Measurements from ENCODE around the gene TIMM29.
A peak's percentile ranks its signal among the peaks of the same experiment; 100 is the strongest.
"Not testable (repeated sequence)": the region's sequence is repeated elsewhere in the genome, so short reads cannot be mapped to it uniquely, and the experiment has no call there.

TIMM29 gene

DNA sequence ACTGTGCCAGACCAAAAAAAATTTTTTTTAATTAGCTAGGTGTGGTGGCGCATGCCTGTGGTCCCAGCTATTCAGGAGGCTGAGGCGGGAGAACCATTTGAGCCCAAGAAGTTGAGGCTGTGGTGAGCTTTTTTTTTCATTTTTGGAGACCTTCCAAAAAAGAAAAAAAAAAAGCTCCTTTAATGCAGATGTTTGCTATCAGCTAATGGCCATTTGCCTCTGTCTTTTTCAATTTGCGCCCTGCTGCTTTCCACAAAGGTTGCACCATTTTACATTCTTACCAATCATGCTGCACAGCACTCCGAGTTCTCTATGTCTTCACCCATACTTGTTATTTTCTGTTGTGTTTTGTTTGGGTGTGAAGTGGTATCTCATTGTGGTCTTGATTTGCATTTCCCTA is 16.7 kb downstream of the TIMM29 start:
- no peak for DNase-seq

DNA sequence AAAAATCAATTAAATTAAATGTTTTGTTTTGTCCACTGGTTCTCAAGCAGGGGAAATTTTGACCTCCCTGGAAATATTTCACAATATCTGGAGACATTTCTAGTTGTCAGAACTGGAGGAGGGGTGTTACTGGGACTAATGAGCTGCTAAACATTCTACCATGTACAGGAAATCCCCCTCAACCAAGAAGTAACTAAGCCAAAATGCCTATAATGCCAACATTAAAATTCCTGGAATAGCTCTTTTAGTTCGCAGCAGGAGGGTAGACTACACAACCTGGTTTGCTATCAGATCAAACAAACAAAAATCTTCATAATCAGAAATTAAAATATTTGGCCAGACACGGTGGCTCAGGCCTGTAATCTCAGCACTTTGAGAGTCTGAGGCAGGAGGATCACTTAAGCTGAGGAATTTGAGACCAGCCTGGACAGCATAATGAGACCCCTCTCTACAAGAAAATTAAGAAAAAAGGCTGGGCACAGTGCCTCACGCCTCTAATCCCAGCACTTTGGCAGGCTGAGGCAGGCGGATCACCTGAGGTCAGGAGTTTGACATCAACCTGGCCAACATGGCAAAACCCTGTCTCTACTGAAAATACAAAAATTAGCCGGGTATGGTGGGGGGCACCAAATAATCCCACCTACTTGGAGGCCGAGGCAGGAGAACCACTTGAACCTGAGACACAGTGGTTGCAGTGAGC is 18.5 kb downstream of the TIMM29 start:
- peak; percentile 53 for DNase-seq

DNA sequence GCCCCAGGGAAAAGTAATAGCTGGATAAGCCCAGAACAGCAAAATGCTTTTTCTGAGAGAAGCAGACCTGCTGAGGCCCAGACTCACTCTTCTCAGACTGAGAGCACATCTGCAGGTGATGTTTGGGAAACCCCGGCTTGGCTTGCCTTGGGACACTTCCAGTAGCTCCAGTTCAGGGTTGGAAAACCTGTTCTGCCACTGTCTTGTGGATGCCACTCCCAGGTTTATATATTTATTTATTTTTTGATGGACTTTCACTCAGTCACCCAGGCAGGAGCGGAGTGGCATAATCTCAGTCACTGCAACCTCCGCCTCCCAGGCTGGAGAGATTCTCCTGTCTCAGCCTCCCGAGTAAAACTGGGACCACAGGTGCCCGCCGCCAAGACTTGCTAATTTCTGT is 24.2 kb downstream of the TIMM29 start:
- DNase-seq: no peak

DNA sequence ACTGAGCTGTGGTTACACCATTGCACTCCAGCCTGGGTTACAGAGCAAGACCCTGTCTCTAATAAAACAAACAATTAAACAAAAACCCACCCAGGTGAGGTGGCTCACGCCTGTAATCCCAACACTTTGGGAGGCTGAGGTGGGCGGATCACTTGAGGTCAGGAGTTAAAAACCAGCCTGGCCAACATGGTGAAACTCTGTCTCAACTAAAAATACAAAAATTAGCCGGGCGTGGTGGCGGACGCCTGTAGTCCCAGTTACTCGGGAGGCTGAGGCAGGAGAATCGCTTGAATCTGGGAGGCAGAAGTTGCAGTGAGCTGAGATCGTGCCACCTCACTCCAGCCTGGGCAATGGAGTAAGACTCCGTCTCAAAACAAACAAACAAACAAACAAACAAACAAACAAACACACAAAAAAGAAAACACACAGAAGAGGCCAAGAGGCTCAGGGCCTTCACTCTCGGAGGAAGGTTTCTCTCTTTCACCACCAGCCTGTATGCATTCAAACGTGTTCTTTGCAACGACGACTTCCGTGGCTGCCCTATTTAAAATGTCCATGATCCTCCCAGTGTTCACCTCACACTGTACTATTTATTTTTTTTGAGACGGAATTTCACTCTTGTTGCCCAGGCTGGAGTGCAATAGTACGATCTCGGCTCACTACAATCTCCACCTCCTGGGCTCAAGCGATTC is 30.8 kb downstream of the TIMM29 start:
- DNase-seq: not testable (repeated sequence)

DNA sequence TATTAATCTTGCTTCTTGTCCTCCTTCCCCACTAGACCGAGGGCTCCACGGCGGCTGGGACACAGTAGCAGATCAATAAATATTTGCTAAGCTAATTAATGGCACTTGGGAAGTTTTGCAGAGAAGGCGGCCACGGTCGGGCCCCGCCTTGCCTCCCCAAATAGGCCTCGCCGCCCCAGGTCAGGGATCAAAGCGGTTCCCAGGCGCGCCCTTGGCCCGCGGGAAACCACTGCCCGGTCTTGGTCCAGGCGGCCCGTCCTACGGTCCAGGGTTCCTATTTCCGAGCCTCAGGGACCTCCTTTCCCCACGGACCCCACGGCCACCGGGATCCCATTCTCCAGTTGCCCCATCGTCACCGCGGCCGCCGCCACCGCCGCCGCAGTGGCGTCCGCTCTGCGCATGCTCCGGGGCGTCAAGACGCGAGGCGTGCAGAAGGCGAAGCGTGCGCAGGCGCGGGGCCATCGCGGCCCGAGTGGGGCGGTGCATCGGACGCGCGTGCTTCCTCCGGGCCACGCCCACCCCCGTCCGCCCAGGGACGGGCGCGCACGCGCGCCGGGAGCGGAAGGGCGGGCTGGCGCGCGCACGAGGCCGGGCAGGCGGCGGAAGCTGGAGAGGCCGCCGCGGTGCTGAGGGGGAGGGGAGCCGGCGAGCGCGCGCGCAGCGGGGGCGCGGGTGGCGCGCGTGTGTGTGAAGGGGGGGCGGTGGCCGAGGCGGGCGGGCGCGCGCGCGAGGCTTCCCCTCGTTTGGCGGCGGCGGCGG is 31.9 kb downstream of the TIMM29 start, which contains the start of gene SMARCA4:
Gene SMARCA4, plus strand, starts transcription at position 717 of the 759 bp plus-strand sequence. CDS start 23,122 bp downstream, outside the sequence.
- DNase-seq: peak; percentile 94

DNA sequence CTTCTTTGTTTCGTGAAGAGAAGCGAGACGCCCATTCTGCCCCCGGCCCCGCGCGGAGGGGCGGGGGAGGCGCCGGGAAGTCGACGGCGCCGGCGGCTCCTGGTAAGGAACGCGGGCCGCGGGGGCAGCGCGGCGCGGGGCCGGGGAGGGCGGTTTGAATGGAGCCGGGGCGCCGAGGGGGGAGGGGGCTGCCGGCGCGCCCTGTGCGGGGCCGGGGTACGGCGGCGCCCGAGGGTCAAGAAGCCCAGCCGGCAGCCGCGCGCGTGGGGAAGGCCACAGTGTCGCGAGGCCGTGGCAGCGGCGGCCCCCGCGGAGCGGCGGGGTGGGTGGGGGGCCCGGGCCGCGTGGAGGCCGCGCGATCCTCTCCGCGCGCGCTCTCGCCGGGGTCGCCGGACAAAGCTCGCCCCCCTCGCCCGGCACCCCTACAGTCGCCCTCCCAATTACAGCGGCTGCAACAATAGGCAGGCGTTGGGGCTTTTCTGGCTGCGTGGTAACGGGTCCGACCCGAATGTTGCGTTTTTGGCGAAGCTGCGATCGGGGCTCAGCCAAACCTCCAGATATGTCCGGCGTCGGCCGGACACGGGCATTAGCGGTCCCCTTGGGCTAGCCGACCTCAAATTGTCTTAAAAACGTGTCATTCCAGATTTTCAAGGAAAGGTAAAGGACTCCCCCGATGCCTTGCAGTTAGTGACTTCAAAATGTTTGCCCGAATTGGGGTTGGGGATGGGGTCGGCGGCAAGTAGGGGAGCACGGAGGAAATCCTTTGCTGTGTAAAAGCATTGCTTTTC is 32.7 kb downstream of the TIMM29 start:
- DNase-seq: peak; percentile 30

DNA sequence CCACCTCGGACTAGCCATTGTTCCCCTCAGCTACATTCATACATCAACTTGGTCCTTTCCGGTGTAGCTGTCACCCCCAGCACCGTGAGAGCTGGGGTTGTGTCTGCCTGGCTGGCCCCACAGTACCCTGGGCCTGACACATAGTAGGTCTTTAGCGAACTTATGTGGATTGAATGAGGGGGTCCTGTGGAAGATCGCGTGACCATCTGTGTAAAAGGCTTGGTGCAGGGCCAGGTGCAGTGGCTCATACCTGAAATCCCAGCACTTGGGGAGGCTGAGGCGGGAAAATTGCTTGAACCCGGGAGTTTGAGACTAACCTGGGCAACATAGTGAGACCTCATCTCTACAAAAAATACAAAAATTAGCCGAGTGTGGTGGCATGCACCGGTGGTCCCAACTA is 34.3 kb downstream of the TIMM29 start:
- no peak for DNase-seq

DNA sequence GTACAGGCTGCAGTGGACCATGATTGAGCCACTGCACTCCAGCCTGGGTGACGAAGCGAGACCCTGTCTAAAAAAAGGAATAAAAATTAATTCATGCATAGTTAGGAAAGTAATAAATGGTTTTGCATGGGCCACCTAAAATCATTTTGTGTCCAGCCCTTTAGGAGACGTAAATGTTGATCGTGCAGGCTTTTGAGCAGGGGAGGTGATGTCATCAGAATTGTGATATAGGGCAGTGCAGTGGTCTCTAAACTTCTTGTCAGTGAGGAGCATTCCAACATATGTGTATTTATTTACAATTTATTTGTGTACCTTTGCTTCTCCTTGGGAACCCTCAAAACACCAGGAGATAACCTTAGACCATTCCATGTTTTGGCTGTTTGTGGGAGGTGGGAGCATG is 35.3 kb downstream of the TIMM29 start:
- DNase-seq: no peak

DNA sequence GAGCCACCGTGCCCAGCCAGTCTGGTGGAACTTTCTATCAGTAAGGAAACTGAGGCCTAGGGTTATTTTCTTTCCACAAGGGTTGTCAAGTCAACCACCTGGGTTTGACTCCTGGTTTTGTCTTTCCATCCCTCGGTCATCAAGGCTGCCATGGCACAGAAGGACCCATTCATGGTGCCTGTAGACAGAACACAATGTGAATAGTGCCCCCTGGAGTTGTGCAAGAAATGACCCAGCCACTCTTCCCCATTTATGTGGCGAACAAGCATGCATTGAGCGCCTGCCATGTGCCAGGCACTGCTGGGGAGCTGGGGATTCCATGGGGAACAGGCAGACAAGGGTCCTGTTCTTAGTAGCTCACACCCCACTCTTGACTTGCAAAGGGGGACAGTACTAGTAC is 36.3 kb downstream of the TIMM29 start:
- DNase-seq: no peak

DNA sequence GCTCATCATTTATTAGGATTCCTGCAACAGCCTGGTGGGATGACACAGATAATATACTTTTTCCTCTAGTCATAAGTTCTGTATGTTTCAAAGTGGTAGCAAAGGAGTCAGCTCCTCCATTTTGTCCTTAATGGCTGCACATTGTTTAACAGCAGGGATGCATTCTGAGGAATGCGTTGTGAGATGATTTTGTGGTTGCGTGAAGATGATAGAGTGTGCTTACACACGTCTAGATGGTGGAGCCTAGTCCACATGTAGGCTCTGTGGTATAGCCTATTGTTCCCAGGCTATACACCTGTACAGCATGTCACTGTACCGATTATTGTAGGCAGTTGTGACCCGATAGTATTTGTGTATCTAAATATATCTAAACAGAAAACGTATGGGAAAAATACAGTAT is 36.8 kb downstream of the TIMM29 start:
- no peak for DNase-seq

DNA sequence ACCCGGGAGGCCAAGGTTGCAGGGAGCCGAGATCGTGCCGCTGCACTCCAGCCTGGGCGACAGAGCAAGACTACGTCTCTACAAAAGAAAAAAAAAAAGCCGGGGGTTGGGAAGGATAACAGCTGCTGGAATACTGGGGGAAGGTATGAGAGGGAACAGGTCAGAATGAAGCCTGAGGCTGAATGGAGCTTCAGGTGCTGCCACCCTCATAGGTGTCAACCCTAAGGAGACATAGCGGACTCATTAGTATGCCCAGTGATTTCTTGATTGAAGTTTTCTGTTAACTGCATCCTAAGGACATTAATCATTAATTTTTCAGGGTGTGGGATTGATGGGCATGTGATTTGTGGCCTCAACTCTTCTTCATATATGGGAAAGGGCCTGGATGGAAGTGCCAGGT is 38.2 kb downstream of the TIMM29 start:
- no peak for DNase-seq

DNA sequence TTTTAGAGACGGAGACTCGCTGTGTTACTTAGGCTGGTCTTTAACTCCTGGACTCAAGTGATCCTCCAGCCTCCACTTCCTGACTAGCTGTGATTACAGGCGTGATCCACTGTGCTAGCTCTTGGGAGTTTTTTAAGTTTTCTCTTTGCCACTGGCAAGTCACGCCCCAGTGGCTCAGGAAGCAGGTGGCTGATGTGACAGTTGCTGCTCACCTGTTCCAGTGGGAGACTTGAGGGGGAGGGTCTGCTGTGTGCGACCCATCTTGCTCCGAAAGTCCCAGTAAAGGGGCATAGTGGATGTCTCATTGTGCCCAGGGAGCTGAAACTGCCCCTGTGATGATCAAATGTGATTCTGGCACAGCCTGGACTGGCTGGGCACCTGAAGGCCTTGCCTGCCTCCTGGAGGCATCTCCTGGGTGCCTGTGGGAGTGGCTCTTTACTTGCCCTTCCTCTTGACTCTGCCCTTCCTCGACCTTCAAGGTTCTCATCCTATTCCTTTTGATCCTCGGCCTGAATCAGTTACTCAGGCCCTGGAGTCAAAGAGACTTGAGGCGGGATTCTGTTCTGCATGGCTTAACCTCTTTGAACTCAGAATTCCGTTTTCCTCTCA is 40.0 kb downstream of the TIMM29 start:
- DNase-seq: no peak

DNA sequence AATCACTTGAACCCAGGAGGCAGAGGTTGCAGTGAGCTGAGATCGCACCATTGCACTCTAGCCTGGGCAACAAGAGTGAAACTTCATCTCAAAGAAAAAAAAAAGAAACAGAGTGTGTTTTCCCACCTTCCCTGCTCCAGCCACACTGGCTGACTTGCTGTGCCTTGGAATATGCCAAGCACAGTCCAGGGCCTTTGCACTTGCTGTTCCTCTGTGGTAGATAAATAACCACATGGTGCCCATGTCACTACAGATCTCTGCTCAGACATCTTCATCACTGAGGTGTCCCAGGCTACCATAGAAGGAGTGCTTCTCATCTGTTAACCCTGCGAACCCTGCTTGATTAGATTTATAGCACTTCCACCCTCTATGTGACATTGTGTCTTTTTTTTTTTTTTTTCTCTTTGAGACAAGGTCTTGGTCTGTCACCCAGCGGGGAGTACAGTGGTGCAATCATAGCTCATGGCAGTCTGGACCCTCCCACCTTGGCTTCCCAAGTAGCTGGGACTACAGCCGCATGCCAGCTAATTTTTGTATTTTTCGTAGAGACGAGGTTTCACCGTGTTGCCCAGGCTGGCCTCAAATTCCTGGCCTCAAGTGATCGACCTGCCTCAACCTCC is 42.6 kb downstream of the TIMM29 start:
- DNase-seq: no peak

DNA sequence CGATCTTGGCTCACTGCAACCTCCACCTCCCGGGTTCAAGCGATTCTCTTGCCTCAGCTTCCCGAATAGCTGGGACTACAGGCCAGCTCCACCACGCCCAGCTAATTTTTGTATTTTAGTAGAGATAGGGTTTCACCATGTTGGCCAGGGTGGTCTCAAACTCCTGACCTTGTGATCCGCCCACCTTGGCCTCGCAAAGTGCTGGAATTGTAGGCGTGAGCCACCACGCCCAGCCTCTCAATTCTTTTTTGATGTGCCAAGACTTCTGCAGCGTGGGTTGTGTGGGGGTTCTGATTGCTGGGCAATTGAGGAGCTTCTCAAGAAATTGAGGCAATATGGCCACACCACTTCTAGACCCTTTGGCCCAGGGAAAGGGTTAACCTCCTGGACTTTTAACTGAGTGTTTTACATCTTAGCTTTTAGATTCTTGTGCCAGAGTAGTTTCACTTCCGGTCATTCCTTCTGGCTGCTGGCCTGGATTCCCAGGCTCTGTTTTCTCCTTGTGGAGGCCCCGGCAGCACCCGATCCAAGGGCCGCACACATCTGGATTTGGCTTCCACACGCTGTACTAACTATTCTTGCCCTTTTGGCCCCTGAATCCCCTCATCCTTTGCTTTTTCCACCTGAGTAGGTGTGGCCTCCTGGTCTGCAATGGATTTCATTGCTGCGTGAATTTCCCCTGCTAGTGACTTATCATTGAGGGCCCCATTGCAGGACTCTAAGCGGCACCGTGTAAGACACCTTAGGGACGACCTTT is 46.9 kb downstream of the TIMM29 start:
- no peak for DNase-seq

DNA sequence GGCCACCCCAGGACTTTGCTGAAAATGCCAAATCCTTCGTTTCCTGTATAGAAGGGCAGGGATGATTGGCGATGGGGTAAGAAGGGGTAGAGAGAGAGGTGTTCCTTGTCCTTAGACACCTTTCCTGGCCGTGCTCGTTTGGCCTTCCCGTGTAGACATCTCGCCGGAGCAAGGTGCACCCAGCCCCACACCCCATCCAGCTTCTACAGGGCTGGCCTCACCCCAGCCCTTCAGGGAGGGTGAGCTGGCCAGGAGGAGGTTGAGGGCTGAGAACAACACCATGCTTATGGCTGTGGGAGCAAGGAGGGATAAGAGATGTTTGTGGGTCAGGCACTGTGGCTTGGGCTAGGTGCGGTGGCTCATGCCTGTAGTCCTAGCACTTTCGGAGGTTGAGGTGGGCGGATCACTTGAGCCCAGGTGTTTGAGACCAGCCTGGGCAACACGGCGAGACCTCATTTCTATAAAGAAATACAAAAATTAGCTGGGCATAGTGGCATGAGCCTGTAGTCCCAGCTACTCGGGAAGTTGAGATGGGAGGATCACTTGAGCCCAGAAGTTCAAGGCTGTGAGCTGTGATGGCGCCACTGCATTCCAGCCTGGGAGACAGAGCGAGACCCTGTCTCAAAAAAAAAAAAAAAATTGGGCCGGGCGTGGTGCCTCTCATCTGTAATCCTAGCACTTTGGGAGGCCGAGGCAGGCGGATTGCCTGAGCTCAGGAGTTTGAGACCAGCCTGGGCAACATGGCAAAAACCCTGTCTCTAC is 47.7 kb downstream of the TIMM29 start:
- DNase-seq: no peak

DNA sequence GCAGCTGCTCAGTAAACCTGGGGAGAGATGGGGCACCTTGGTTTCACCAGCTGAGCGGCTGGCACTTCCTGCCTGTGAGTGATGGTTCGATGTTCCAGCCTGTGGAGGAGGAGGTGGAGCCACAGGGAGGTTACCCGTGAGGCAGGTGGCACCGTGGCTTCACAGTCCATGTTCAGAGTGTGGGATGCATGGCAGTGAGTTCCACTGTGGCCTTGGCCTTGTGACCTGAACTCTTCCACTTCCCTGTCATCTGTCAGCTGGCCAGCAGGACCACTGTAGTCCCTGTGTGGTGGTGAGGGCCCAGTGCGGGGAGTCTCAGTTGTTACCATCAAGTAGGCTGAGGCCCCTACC is 49.1 kb downstream of the TIMM29 start:
- DNase-seq: no peak
